ENCODE results near the gene DMC1. TPM values are rescaled to one million over a fixed set of nuclear protein-coding genes. Genes with fewer than 3 reads are reported as not detected.

The DMC1 gene
- total and polyA plus RNA-seq, 4 donors: 0.24 to 2.7 (median 1.8) TPM

- Histone ChIP-seq H3K9ac (ENCODE audit: insufficient read depth in 1 of 2, low read length in 2 of 2) (no peak overlapping the region), H3K27ac (ENCODE audit: low read depth in 1 of 2, low read length in 1 of 2) (no peak overlapping the region), H3K27me3 (ENCODE audit: control insufficient read depth in 3 of 3, insufficient read depth in 3 of 3, low read length in 2 of 3) (no peaks in the 10 kb centered on the region), H3K4me3 (no peak overlapping the region), H3K36me3 (ENCODE audit: control insufficient read depth in 4 of 4, insufficient read depth in 4 of 4, low read length in 4 of 4) (no peaks in the 10 kb centered on the region), H3K4me1 (ENCODE audit: control insufficient read depth in 5 of 5, insufficient read depth in 5 of 5, low read length in 5 of 5) (no peaks in the 10 kb centered on the region), H3K9me3 (ENCODE audit: control insufficient read depth in 4 of 4, insufficient read depth in 3 of 4, low read length in 3 of 4) (peaks cover 0 to 1% (median 0%) of the 10 kb centered on the region in 4 donors)
- DNase-seq (peak in 2 of 3 donors; percentile 8 to 47), ATAC-seq (ENCODE audit: insufficient read depth, low FRiP score) (no peak)
- WGBS, 2 donors: 68 to 69% methylated on average over 7 of the region's 7 CpGs
- no peak for TF ChIP-seq CTCF (IDR thresholded peaks at IDR 0.05; ENCODE audit: control extremely low read depth, extremely low read depth)
Observed at GRCh38 chr22:38549101-38549894, 20.7 kb downstream of the DMC1 start.

GRCh38 chr22:38540701-38541100, 29.3 kb downstream of the DMC1 start:
- ATAC-seq (ENCODE audit: insufficient read depth, low FRiP score) (no peak), DNase-seq (peak in 2 of 3 donors; percentile 4 to 43)
- H3K9ac ChIP-seq (ENCODE audit: insufficient read depth in 1 of 2, low read length in 2 of 2): no peak overlapping the region
- no peak overlapping the region for H3K27ac ChIP-seq (ENCODE audit: low read depth in 1 of 2, low read length in 1 of 2)
- TF ChIP-seq CTCF (IDR thresholded peaks at IDR 0.05; ENCODE audit: control extremely low read depth, extremely low read depth): no peak
- no peaks in the 10 kb centered on the region for H3K36me3 ChIP-seq (ENCODE audit: control insufficient read depth in 4 of 4, insufficient read depth in 4 of 4, low read length in 4 of 4)
- 72 to 81% methylated on average over 2 of the region's 2 CpGs for whole genome bisulfite sequencing, 2 donors
- no peaks in the 10 kb centered on the region for H3K27me3 ChIP-seq (ENCODE audit: control insufficient read depth in 3 of 3, insufficient read depth in 3 of 3, low read length in 2 of 3)
- no peaks in the 10 kb centered on the region for H3K4me1 ChIP-seq (ENCODE audit: control insufficient read depth in 5 of 5, insufficient read depth in 5 of 5, low read length in 5 of 5)
- peaks cover 0 to 10% (median 2%) of the 10 kb centered on the region in 4 donors for H3K9me3 ChIP-seq (ENCODE audit: control insufficient read depth in 4 of 4, insufficient read depth in 3 of 4, low read length in 3 of 4)
- no peak overlapping the region for H3K4me3 ChIP-seq

GRCh38 chr22:38531251-38531938, 38.6 kb downstream of the DMC1 start:
- Histone ChIP-seq H3K27ac (ENCODE audit: low read depth in 1 of 2, low read length in 1 of 2) (no peak overlapping the region), H3K9me3 (ENCODE audit: control insufficient read depth in 4 of 4, insufficient read depth in 3 of 4, low read length in 3 of 4) (no peaks in the 10 kb centered on the region), H3K27me3 (ENCODE audit: control insufficient read depth in 3 of 3, insufficient read depth in 3 of 3, low read length in 2 of 3) (no peaks in the 10 kb centered on the region), H3K36me3 (ENCODE audit: control insufficient read depth in 4 of 4, insufficient read depth in 4 of 4, low read length in 4 of 4) (no peaks in the 10 kb centered on the region), H3K4me1 (ENCODE audit: control insufficient read depth in 5 of 5, insufficient read depth in 5 of 5, low read length in 5 of 5) (no peaks in the 10 kb centered on the region), H3K4me3 (no peak overlapping the region), H3K9ac (ENCODE audit: insufficient read depth in 1 of 2, low read length in 2 of 2) (no peak overlapping the region)
- no peak for TF ChIP-seq CTCF (IDR thresholded peaks at IDR 0.05; ENCODE audit: control extremely low read depth, extremely low read depth)
- 89 to 95% methylated on average over 4 of the region's 4 CpGs for WGBS, 2 donors
- ATAC-seq (ENCODE audit: insufficient read depth, low FRiP score): no peak
- DNase-seq: no peak

Data from lung (tissue), 12 donors.